Esophagus squamous epithelium (tissue), 5 donors: ENCODE results near the gene MAP2K5. TPM values are rescaled to one million over a fixed set of nuclear protein-coding genes. Genes with fewer than 3 reads are reported as not detected.

Experiments used
- DNase-seq: peaks from one replicate; lab custom pipeline; 2025; lab: John Stamatoyannopoulos, UW
- H3K27ac ChIP-seq, 4 donors: fragments of 200-600 bp; sonication (generic); one replicate each; pipeline ENCODE4 v1.5.1; 2016 to 2019; ENCODE audit warnings: mild to moderate bottlenecking in 1 of 4
- H3K27me3 ChIP-seq, 4 donors: fragments of 200-600 bp; sonication (generic); 1 replicate in 3 of 4; 2 replicates in 1 of 4; pipeline versions ENCODE4 v1.5.1 to v1.6.0; 2017 to 2021; ENCODE audit warnings: antibody characterized with exemption in 1 of 4
- H3K36me3 ChIP-seq, 3 donors: fragments of 200-600 bp; sonication (generic); one replicate each; pipeline ENCODE4 v1.5.1; 2016 to 2019
- H3K4me1 ChIP-seq, 3 donors: fragments of 200-600 bp; sonication (generic); one replicate each; pipeline ENCODE4 v1.5.1; 2017 to 2019
- H3K4me3 ChIP-seq, 4 donors: fragments of 200-600 bp; sonication (generic); 1 replicate in 3 of 4; 2 replicates in 1 of 4; pipeline ENCODE4 v1.5.1; 2016 to 2019; ENCODE audit warnings: mild to moderate bottlenecking in 2 of 4, moderate library complexity in 1 of 4
- H3K9me3 ChIP-seq, 3 donors: fragments of 200-600 bp; sonication (generic); one replicate each; pipeline ENCODE4 v1.5.1; 2016 to 2019
- POLR2A ChIP-seq, 4 donors: fragments of 450-650 bp; IDR thresholded peaks; one replicate each; pipeline ENCODE4 v1.6.1; 2017; ENCODE audit warnings: antibody characterized with exemption in 4 of 4, mild to moderate bottlenecking in 4 of 4, moderate library complexity in 3 of 4
- WGBS, 2 donors: methylation state at CpG; one replicate each; pipeline ENCODE4 v1.1.5; 2018; 5-methylcytosine and 5-hydroxymethylcytosine counted together
- intact Hi-C: fragments of 100-400 bp; cut with DNase I; formaldehyde crosslinking; loops from one replicate; pipeline ENCODE4 v1.15.0; 2022
- total RNA-seq, 4 donors: library from RNA; depleted of rRNA; stranded (reverse); fragments of >200 nt; gene quantifications; one replicate each; pipeline ENCODE4 v1.1.0, GENCODE V29; 2016
- TF ChIP-seq, protein P1 (sequence below), 6 experiments: fragments of 450-650 bp in 4 of 6; fragments of 200-600 bp in 2 of 6; sonication (generic) in 2 of 6; IDR thresholded peaks; one replicate each; pipeline ENCODE4 v1.5.1; 2016 to 2019; ENCODE audit warnings: antibody characterized with exemption in 6 of 6, mild to moderate bottlenecking in 4 of 6, moderate library complexity in 4 of 6
- donor health status: DM: yes; HTN: yes; CAD: no.

MAP2K5 gene
- total RNA-seq, 4 donors from 2014 or later: 5.8 to 8.0 (median 7.0) TPM

DNA sequence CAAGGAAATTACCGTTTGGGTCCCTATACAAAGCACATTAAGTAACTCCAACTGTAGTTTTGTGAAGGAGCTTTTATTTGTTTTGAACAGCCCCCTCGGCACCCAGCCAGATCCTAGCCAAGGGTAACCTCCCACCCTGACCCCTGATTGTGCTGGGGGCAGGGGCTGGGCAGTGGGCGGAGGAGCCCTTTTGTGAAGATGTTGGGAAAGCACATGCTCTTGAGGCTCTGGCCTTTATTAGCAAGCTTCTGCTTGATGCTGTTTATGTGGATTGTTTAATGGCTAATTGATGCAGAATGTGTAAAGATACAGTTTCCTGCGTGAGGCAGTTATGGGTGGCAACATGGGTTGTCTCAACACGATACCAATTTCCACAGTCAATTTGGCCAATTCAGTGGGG is 136.5 kb downstream of the MAP2K5 start:
- Histone ChIP-seq H3K27ac (no peak overlapping the region), H3K27me3 (no peaks in the 10 kb centered on the region), H3K4me1 (no peaks in the 10 kb centered on the region), H3K4me3 (no peak overlapping the region), H3K9me3 (peaks cover 0 to 12% (median 3%) of the 10 kb centered on the region in 3 donors), H3K36me3 (no peaks in the 10 kb centered on the region)
- intact Hi-C loops: no loop called here
- DNase-seq: no peak
- TF ChIP-seq POLR2A (IDR thresholded peaks at IDR 0.05): no peak
- WGBS, 2 donors: 86 to 95% methylated on average over 4 to 5 of the region's 5 CpGs

- no peaks in the 10 kb centered on the region for H3K27me3 ChIP-seq
- 63 to 81% methylated on average over 2 of the region's 2 CpGs for WGBS, 2 donors
- H3K36me3 ChIP-seq: no peaks in the 10 kb centered on the region
- no peaks in the 10 kb centered on the region for H3K4me1 ChIP-seq
- intact Hi-C loops: no loop called here
- H3K9me3 ChIP-seq: peaks cover 0 to 28% (median 18%) of the 10 kb centered on the region in 3 donors
- H3K27ac ChIP-seq: no peak overlapping the region
- no peak overlapping the region for H3K4me3 ChIP-seq
- TF ChIP-seq, protein P1, sequence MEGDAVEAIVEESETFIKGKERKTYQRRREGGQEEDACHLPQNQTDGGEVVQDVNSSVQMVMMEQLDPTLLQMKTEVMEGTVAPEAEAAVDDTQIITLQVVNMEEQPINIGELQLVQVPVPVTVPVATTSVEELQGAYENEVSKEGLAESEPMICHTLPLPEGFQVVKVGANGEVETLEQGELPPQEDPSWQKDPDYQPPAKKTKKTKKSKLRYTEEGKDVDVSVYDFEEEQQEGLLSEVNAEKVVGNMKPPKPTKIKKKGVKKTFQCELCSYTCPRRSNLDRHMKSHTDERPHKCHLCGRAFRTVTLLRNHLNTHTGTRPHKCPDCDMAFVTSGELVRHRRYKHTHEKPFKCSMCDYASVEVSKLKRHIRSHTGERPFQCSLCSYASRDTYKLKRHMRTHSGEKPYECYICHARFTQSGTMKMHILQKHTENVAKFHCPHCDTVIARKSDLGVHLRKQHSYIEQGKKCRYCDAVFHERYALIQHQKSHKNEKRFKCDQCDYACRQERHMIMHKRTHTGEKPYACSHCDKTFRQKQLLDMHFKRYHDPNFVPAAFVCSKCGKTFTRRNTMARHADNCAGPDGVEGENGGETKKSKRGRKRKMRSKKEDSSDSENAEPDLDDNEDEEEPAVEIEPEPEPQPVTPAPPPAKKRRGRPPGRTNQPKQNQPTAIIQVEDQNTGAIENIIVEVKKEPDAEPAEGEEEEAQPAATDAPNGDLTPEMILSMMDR (IDR thresholded peaks at IDR 0.05): no peak
- no peak for TF ChIP-seq POLR2A (IDR thresholded peaks at IDR 0.05)
- DNase-seq: no peak
These were observed 138.1 kb downstream of the MAP2K5 start for GRCh38 chr15:67680641-67681040.

DNA sequence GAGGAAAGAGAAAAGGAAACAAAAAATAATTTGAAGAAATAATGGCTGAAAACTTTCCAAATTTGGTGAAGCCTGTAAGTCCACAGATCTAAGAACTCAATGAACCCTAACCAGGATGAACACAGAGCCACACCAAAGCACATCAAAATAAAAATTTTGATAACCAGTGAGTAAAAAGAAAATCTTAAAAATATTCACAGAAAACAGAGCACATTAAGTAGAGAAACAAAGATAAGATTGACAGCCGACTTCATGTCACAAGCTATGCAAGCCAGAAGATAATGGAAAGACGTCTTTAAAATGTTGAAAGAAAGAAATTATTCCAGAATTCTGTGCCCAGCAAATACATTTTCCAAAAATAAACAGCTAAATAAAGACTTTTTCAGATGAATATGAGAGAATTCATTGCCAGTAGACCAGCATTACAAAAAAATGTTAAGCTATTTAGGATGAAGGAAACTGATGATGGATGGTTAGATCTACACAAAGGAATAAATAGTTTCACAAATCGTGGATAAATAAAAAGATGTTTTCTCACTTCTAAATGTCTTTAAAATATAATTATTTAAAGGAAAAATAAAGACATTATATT is 142.6 kb downstream of the MAP2K5 start:
- H3K27ac ChIP-seq: no peak overlapping the region
- no peak for TF ChIP-seq POLR2A (IDR thresholded peaks at IDR 0.05)
- TF ChIP-seq, protein P1 (IDR thresholded peaks at IDR 0.05): no peak
- intact Hi-C loops: no loop called here
- H3K4me1 ChIP-seq: no peaks in the 10 kb centered on the region
- no peak overlapping the region for H3K4me3 ChIP-seq
- H3K9me3 ChIP-seq: peaks cover 0 to 32% (median 22%) of the 10 kb centered on the region in 3 donors
- DNase-seq: no peak
- H3K36me3 ChIP-seq: no peaks in the 10 kb centered on the region
- no peaks in the 10 kb centered on the region for H3K27me3 ChIP-seq
- WGBS, 2 donors: 74 to 90% methylated on average over 3 of the region's 3 CpGs

- no peaks in the 10 kb centered on the region for H3K4me1 ChIP-seq
- no peak overlapping the region for H3K27ac ChIP-seq
- no peaks in the 10 kb centered on the region for H3K27me3 ChIP-seq
- intact Hi-C loops: no loop called here
- no peak for DNase-seq
- H3K36me3 ChIP-seq: no peaks in the 10 kb centered on the region
- TF ChIP-seq, protein P1 (IDR thresholded peaks at IDR 0.05): no peak
- TF ChIP-seq POLR2A (IDR thresholded peaks at IDR 0.05): no peak
- 91 to 98% methylated on average over 2 of the region's 2 CpGs for WGBS, 2 donors
- H3K4me3 ChIP-seq: no peak overlapping the region
- H3K9me3 ChIP-seq: peaks cover 0 to 32% (median 22%) of the 10 kb centered on the region in 3 donors
These were observed 143.2 kb downstream of the MAP2K5 start for GRCh38 chr15:67685716-67686115.

DNA sequence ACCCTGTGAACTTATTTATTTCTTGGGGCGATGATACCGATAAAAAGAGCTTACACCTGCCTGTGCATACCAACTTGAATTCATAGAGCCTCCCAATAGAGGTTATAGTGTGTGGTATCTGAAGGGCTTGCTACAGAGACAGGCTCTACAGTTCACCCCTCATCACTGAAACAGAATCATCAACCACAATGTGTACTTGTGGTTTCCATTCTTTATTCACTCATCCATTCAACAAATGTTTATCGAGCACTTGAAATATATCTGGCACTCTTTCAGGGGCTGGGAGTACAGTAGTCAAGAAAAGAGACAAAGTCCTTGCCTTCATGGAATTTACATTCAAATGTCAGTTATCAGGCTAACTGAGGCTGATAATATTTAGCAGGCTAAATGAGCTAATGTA is 148.4 kb downstream of the MAP2K5 start:
- intact Hi-C loops: no loop called here
- DNase-seq: no peak
- WGBS, 2 donors: 72 to 78% methylated on average over 3 of the region's 3 CpGs

More for the DNA sequence above, 148.4 kb downstream of the MAP2K5 start:
- no peaks in the 10 kb centered on the region for H3K4me1 ChIP-seq
- H3K27ac ChIP-seq: no peak overlapping the region
- no peak overlapping the region for H3K4me3 ChIP-seq
- H3K36me3 ChIP-seq: no peaks in the 10 kb centered on the region
- TF ChIP-seq, protein P1 (IDR thresholded peaks at IDR 0.05): no peak
- TF ChIP-seq POLR2A (IDR thresholded peaks at IDR 0.05): no peak
- H3K27me3 ChIP-seq: no peaks in the 10 kb centered on the region
- H3K9me3 ChIP-seq: peaks cover 0 to under 1% (median under 1%) of the 10 kb centered on the region in 3 donors
